ENCODE results near the gene AHSP.
A peak's percentile ranks its signal among the peaks of the same experiment; 100 is the strongest.
"Not testable (repeated sequence)": the region's sequence is repeated elsewhere in the genome, so short reads cannot be mapped to it uniquely, and the experiment has no call there.

AHSP gene

GRCh38 chr16:31507929-31508705 is 19.6 kb upstream of the AHSP start, which contains the start of gene RUSF1:
TSS of gene RUSF1 (minus strand) at chr16:31508391. CDS start at chr16:31508373, 18 bp downstream.
- FAIRE-seq, result peak; percentile 41
- DNase-seq (ENCODE audit: insufficient read length, low spot score), result peak; percentile 87
- peak; percentile 84 for TF ChIP-seq POLR2A (IDR thresholded peaks at IDR 0.05; ENCODE audit: low read depth, low read length)

- TF ChIP-seq POLR2A (IDR thresholded peaks at IDR 0.05; ENCODE audit: low read depth, low read length), result no peak
- DNase-seq (ENCODE audit: insufficient read length, low spot score) (no peak), FAIRE-seq (no peak)
These were observed 18.9 kb upstream of the AHSP start for GRCh38 chr16:31508706-31509195.

GRCh38 chr16:31513126-31513525 is 14.6 kb upstream of the AHSP start:
- no peak for TF ChIP-seq POLR2A (IDR thresholded peaks at IDR 0.05; ENCODE audit: low read depth, low read length)
- DNase-seq (ENCODE audit: insufficient read length, low spot score) (no peak), FAIRE-seq (no peak)

GRCh38 chr16:31513884-31514283 is 13.8 kb upstream of the AHSP start:
- FAIRE-seq, result no peak
- TF ChIP-seq POLR2A (IDR thresholded peaks at IDR 0.05; ENCODE audit: low read depth, low read length), result no peak
- no peak for DNase-seq (ENCODE audit: insufficient read length, low spot score)

- no peak for TF ChIP-seq POLR2A (IDR thresholded peaks at IDR 0.05; ENCODE audit: low read depth, low read length)
- DNase-seq (ENCODE audit: insufficient read length, low spot score) (no peak), FAIRE-seq (no peak)
These were observed 9.8 kb upstream of the AHSP start for GRCh38 chr16:31517800-31518402.

- TF ChIP-seq POLR2A (IDR thresholded peaks at IDR 0.05; ENCODE audit: low read depth, low read length), result no peak
- FAIRE-seq (no peak), DNase-seq (ENCODE audit: insufficient read length, low spot score) (no peak)
These were observed 7.8 kb upstream of the AHSP start for GRCh38 chr16:31519759-31520431.

GRCh38 chr16:31521368-31521767 is 6.3 kb upstream of the AHSP start:
- FAIRE-seq (no peak), DNase-seq (ENCODE audit: insufficient read length, low spot score) (no peak)
- no peak for TF ChIP-seq POLR2A (IDR thresholded peaks at IDR 0.05; ENCODE audit: low read depth, low read length)

GRCh38 chr16:31522071-31522470 is 5.6 kb upstream of the AHSP start:
- FAIRE-seq (no peak), DNase-seq (ENCODE audit: insufficient read length, low spot score) (no peak)
- TF ChIP-seq POLR2A (IDR thresholded peaks at IDR 0.05; ENCODE audit: low read depth, low read length), result no peak

- not testable (repeated sequence) for FAIRE-seq; DNase-seq (ENCODE audit: insufficient read length, low spot score)
These were observed 3.9 kb upstream of the AHSP start for GRCh38 chr16:31523768-31524167.

GRCh38 chr16:31525113-31525512 is 2.6 kb upstream of the AHSP start:
- no peak for FAIRE-seq
- no peak for TF ChIP-seq POLR2A (IDR thresholded peaks at IDR 0.05; ENCODE audit: low read depth, low read length)

GRCh38 chr16:31528523-31529107 is 915 bp downstream of the AHSP start:
- DNase-seq (ENCODE audit: insufficient read length, low spot score) (no peak), FAIRE-seq (no peak)
- no peak for TF ChIP-seq POLR2A (IDR thresholded peaks at IDR 0.05; ENCODE audit: low read depth, low read length)

More at GRCh38 chr16:31525113-31525512, 2.6 kb upstream of the AHSP start:
- no peak for DNase-seq (ENCODE audit: insufficient read length, low spot score)

GRCh38 chr16:31529108-31529936 is 1.6 kb downstream of the AHSP start:
- no peak for TF ChIP-seq POLR2A (IDR thresholded peaks at IDR 0.05; ENCODE audit: low read depth, low read length)
- DNase-seq (ENCODE audit: insufficient read length, low spot score) (no peak), FAIRE-seq (no peak)

- FAIRE-seq, result no peak
- DNase-seq (ENCODE audit: insufficient read length, low spot score), result no peak
These were observed 2.2 kb downstream of the AHSP start for GRCh38 chr16:31529937-31530312.

More at GRCh38 chr16:31529937-31530312, 2.2 kb downstream of the AHSP start:
- TF ChIP-seq POLR2A (IDR thresholded peaks at IDR 0.05; ENCODE audit: low read depth, low read length), result no peak

Measured in H54 (cell line).